CD4-positive, CD25-positive, alpha-beta regulatory T cell (primary cell): Measurements from ENCODE around the gene RNASET2. TPM values are rescaled to one million over a fixed set of nuclear protein-coding genes. Genes with fewer than 3 reads are reported as not detected.

ENCODE experiments used
- polyA plus RNA-seq, 4 donors: library from polyadenylated mRNA; unstranded; fragments of 300-500 nt; fragmentation: Illumina TruSeq; gene quantifications; one replicate each; pipeline ENCODE4 v1.2.3, GENCODE V29; 2021
- total RNA-seq: library from RNA; stranded (reverse); gene quantifications from one replicate; pipeline ENCODE4 v1.2.3, GENCODE V29; 2022

Gene RNASET2
- total and polyA plus RNA-seq, 5 donors from 2014 or later, result 213 to 410 (median 371) TPM

Other genes starting within 250 kb of the RNASET2 start
- 32.5 TPM for gene CEP43, start 42.8 kb upstream of the RNASET2 start, total RNA-seq
- 1 to 10 TPM; 5.6 to 9.8 (median 7.4) TPM for gene CEP43, start 42.8 kb upstream of the RNASET2 start, polyA plus RNA-seq
- 40.8 TPM for gene CCR6, start 166.5 kb upstream of the RNASET2 start, total RNA-seq
- gene CCR6, start 166.5 kb upstream of the RNASET2 start, polyA plus RNA-seq, result 10 to 100 TPM; 52.7 to 97.3 (median 79.0) TPM
- gene GPR31, start 201.4 kb upstream of the RNASET2 start, total RNA-seq, result not detected
- gene GPR31, start 201.4 kb upstream of the RNASET2 start, polyA plus RNA-seq, result not detected